MM.1S (cell line): Measurements from ENCODE around the gene ANKRD66.

Experiments
- DNase-seq: peaks from one replicate; pipeline ENCODE4 v3.0.0-alpha.2; 2015
- H2AFZ ChIP-seq: fragments of 300-600 bp; sonication (generic); 2 replicates; pipeline ENCODE4 v1.6.0; 2016; ENCODE audit warnings: antibody characterized with exemption, low read length
- H3F3A ChIP-seq: fragments of 300-600 bp; sonication (generic); 2 replicates; pipeline ENCODE4 v1.6.1; 2016; ENCODE audit warnings: mild to moderate bottlenecking, antibody characterized with exemption, low read length, moderate library complexity, mixed read lengths; ENCODE audit not compliant: insufficient read depth
- H3K27ac ChIP-seq: fragments of 300-600 bp; sonication (generic); 2 replicates; pipeline ENCODE4 v1.5.1; 2016; ENCODE audit warnings: mild to moderate bottlenecking, low read length
- H3K27me3 ChIP-seq: fragments of 300-600 bp; sonication (generic); replicated peaks from 2 replicates; pipeline ENCODE4 v1.6.0; 2016; ENCODE audit warnings: low read length; ENCODE audit not compliant: insufficient read depth
- H3K36me3 ChIP-seq: fragments of 300-600 bp; sonication (generic); replicated peaks from 2 replicates; pipeline ENCODE4 v1.6.1; 2016; ENCODE audit warnings: mild to moderate bottlenecking, low read length, mixed read lengths; ENCODE audit not compliant: insufficient read depth
- H3K4me1 ChIP-seq: fragments of 300-600 bp; sonication (generic); 2 replicates; pipeline ENCODE4 v1.6.1; 2016; ENCODE audit warnings: low read length, mixed read lengths
- H3K4me2 ChIP-seq: fragments of 300-600 bp; sonication (generic); 2 replicates; pipeline ENCODE4 v1.6.0; 2016; ENCODE audit warnings: low read depth, low read length
- H3K4me3 ChIP-seq: fragments of 300-600 bp; sonication (generic); 2 replicates; pipeline ENCODE4 v1.5.1; 2016; ENCODE audit warnings: low read length, mixed read lengths
- H3K79me2 ChIP-seq: fragments of 300-600 bp; sonication (generic); 2 replicates; pipeline ENCODE4 v1.6.1; 2016; ENCODE audit warnings: mixed run types, low read length, mixed read lengths
- H3K9ac ChIP-seq: fragments of 300-600 bp; sonication (generic); 2 replicates; pipeline ENCODE4 v1.6.1; 2016; ENCODE audit warnings: low read length, mixed read lengths
- H3K9me2 ChIP-seq: fragments of 300-600 bp; sonication (generic); replicated peaks from 2 replicates; pipeline ENCODE4 v1.6.1; 2016; ENCODE audit warnings: mild to moderate bottlenecking, low read length, mixed read lengths; ENCODE audit not compliant: insufficient read depth
- H3K9me3 ChIP-seq: fragments of 300-600 bp; sonication (generic); replicated peaks from 2 replicates; pipeline ENCODE4 v1.6.1; 2016; ENCODE audit warnings: mild to moderate bottlenecking, low read length, mixed read lengths; ENCODE audit not compliant: insufficient read depth
- H4K20me1 ChIP-seq: fragments of 300-600 bp; sonication (generic); 2 replicates; pipeline ENCODE4 v1.6.1; 2016; ENCODE audit warnings: mild to moderate bottlenecking, low read length, moderate library complexity, mixed read lengths; ENCODE audit not compliant: insufficient read depth
- CTCF ChIP-seq: fragments of 300-600 bp; sonication (generic); IDR thresholded peaks from 2 replicates; pipeline ENCODE4 v1.5.1; 2016; ENCODE audit warnings: antibody characterized with exemption, low read length, mixed read lengths
- EZH2 ChIP-seq: fragments of 300-600 bp; sonication (generic); optimal IDR thresholded peaks from 2 replicates; pipeline ENCODE3; 2017; ENCODE audit warnings: low read depth, mild to moderate bottlenecking, antibody characterized with exemption, low read length, mixed read lengths
- EZH2phosphoT487 ChIP-seq: fragments of 300-600 bp; sonication (generic); IDR thresholded peaks from 2 replicates; pipeline ENCODE4 v1.6.1; 2018; ENCODE audit warnings: antibody characterized with exemption, low read length

The ANKRD66 gene

GRCh38 chr6:46755865-46756264 lies 9.1 kb downstream of the ANKRD66 start:
- Histone ChIP-seq H3K9me2 (no peaks in the 10 kb centered on the region), H3K27ac (no peak overlapping the region), H3F3A (no peaks in the 10 kb centered on the region), H3K9me3 (no peaks in the 10 kb centered on the region), H3K36me3 (no peaks in the 10 kb centered on the region), H3K4me2 (no peak overlapping the region), H3K4me3 (no peak overlapping the region), H3K79me2 (no peaks in the 10 kb centered on the region), H3K27me3 (no peaks in the 10 kb centered on the region), H3K9ac (no peak overlapping the region), H2AFZ (no peak overlapping the region), H4K20me1 (no peaks in the 10 kb centered on the region), H3K4me1 (no peaks in the 10 kb centered on the region)
- TF ChIP-seq EZH2 (no peak), CTCF (no peak), EZH2phosphoT487 (no peak)
- DNase-seq = no peak

GRCh38 chr6:46756469-46757213 lies 9.9 kb downstream of the ANKRD66 start:
- TF ChIP-seq EZH2phosphoT487 = no peak
- no peak for TF ChIP-seq EZH2
- TF ChIP-seq CTCF = no peak
- Histone ChIP-seq H3K9me2 (no peaks in the 10 kb centered on the region), H3K79me2 (no peaks in the 10 kb centered on the region), H3K27ac (no peak overlapping the region), H3K4me1 (no peaks in the 10 kb centered on the region), H3K4me3 (no peak overlapping the region), H3K9me3 (no peaks in the 10 kb centered on the region), H3K9ac (no peak overlapping the region), H3K27me3 (no peaks in the 10 kb centered on the region), H3F3A (no peaks in the 10 kb centered on the region), H2AFZ (no peak overlapping the region), H4K20me1 (no peaks in the 10 kb centered on the region), H3K36me3 (no peaks in the 10 kb centered on the region), H3K4me2 (no peak overlapping the region)
- no peak for DNase-seq

- DNase-seq = no peak
- H3K4me3 ChIP-seq = no peak overlapping the region
- no peaks in the 10 kb centered on the region for H3F3A ChIP-seq
- H3K27ac ChIP-seq = no peak overlapping the region
- H3K79me2 ChIP-seq = no peaks in the 10 kb centered on the region
- TF ChIP-seq EZH2phosphoT487 (no peak), CTCF (no peak), EZH2 (no peak)
- no peak overlapping the region for H2AFZ ChIP-seq
- H3K9me3 ChIP-seq = no peaks in the 10 kb centered on the region
- H4K20me1 ChIP-seq = no peaks in the 10 kb centered on the region
- H3K9me2 ChIP-seq = no peaks in the 10 kb centered on the region
- H3K36me3 ChIP-seq = no peaks in the 10 kb centered on the region
- no peaks in the 10 kb centered on the region for H3K27me3 ChIP-seq
- H3K9ac ChIP-seq = no peak overlapping the region
- H3K4me1 ChIP-seq = no peaks in the 10 kb centered on the region
- H3K4me2 ChIP-seq = no peak overlapping the region
Observed at GRCh38 chr6:46757214-46757596, 10.5 kb downstream of the ANKRD66 start.
